Nucleus accumbens (tissue), 56 donors: ENCODE measurements around the gene RASSF4.
A peak's percentile ranks its signal among the peaks of the same experiment; 100 is the strongest.

ENCODE experiments used
- DNase-seq, 56 donors: peaks; one replicate each; lab custom pipeline; 2025; lab: John Stamatoyannopoulos, UW

RASSF4 gene

DNA sequence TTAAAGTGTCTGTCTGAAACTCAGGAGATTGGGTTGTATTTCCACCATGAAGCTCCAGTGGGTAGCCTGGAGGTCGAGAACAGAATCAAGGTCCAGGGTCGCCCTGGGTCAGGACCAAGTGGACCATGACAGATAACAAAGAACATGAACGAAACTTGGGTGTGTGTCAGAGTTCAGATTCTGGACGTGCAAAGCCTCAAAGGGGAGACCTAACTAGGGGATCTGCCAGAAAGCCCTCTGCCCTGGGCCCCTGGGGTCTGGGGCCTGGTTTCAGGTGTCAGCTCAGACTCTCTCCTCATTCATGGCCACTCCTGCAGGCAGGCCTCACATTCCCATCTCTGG lies 1.6 kb downstream of the RASSF4 start:
- no peak for DNase-seq

DNA sequence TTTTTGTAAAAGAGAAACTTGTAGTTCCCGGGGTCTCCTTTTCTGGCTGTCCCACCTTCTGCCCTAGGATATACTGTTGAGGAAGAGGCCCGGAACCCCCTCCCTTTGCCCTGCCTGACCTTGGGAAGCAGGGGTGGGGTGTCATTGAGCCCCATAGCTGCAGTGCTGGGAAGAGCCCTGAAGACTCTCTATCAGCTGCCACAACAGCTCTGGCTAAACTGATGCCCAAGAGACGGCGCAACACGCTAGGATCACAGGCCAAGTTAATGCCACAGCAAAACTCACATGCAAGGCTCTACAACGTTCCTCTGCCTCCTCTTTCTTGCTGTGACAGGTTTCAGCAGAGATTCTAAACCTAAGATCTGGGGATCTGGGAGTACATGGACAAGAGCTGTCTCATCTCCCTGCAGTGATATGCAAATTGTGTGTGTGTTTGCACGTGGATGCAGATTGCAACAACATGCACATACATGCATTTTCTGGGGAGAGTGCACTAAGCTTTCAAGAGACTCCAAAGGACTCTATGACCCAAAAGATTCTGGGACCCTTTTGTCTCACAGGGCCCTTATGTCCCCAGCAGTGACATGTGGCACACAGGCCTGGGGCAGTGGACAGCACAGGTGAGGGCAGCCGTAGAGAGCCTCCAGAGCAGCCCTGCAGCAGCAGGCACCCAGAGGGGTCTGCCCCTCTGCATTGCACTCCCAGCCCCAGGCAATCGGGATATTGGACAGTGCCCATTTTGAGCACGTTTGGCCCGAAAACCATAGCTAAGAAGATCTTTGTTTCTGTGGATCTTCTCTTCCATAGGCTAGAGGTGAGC lies 2.5 kb downstream of the RASSF4 start:
- DNase-seq = no peak

DNA sequence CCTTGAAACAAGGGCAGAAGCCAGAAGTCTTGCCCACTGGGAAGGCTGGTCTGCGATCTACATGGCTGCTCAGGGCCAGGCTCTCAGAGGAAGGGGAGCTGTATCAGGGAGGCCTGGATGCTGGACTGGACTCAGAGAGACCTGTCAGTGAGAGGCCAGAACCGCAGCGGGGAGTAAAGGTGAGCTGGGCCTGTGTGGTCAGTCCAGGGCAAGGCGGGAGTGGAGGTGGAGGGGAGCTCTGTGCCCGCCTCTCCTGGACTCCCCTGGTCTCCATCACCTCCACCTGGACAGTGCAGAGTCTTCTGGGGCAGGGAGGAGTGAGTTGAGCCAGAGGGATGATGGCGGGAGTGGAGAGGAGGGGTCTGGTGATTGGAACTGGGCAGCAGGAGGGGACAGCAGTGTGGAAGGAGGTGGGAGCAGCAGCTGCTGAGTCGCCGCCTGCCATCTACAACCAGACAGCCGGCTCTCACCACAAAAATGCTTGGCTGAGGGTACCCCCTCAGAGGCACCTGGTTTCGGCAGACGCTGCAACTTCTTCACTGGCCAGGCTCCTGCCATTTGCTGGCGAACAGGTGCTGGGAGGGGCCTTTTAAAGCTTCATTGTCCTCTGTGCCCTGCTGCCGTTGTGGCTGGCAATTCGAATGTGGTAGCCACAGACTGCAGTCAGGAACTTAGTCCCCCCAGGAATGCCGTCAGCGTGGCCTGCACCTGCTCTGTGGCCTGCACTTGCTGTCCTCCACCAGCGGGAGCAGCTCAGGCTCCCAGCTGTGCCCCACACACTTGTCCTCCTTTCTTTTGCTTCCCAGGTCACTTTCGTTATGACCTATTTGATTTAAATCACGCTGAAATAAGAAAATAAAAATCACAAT lies 3.5 kb downstream of the RASSF4 start:
- DNase-seq = peak in 10 of 56 donors; percentile 30 to 59 (median 44)

DNA sequence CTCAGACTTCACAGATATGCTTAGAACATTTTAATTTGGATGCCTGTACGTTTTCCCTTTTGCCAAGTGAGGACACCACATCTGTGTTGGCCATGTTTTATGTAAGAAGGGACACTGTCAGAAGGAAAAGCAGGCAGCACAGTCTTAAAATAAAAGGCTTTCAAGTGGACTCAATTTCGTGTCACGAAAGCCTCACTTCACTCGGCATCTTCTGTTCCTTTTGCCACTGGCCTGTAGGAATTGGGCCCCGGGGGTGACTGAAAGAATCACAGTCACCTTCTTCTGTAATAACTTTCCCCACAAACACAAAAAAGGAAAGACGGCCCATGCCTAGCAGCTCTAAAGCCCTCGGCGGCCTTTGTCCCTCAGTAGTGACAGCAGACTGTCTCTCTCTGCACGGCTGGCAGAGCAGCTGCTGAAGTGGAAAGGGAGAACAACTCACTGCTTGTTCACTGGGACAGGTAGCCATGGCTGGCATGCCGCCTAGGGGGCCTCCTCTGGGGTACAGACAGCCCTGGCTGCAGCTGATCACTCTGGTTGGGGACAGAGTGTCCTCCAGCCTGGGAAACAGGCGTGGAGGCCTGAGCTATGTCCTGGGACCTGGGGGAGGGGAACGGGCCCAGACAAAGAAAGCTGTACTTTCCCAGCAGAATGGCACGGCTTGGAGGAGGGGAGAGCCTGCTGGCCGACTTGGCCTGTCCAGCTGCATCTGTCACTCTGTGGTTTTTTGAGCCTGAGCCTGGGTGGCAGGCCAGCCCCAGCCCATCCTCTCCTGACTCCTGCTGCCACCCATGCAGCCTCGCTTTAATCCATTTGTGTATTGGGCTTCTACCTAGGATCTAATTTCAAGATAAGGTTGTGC lies 4.4 kb downstream of the RASSF4 start:
- peak; percentile 60 to 98 (median 93) for DNase-seq

- DNase-seq = no peak
These were observed 5.5 kb downstream of the RASSF4 start for GRCh38 chr10:44965104-44965503.

DNA sequence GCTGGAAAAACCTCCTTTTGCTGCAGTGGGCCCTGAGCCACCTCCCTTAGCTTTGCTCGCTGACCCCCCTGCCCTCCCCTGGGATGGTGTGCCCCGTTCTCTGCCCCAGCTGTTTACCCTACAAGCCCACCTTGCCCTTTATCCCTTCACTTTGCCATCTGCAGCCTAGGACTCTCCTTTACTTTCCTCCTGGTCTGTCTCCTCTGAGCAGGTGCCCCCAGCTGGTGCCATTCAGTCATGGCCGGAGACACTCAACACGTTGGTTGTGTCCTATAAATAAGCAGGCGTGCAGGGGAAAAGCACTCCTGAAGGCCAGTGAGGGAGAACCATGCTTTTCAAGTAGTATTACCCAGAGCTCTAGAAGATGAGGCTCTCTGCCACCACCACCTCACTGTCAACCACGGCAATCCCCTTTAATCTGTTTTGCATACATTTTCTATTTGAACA lies 6.1 kb downstream of the RASSF4 start:
- peak in 1 of 56 donors; percentile 34 for DNase-seq

GRCh38 chr10:44966129-44966815 lies 6.7 kb downstream of the RASSF4 start:
- DNase-seq = no peak

- no peak for DNase-seq
These were observed 7.4 kb downstream of the RASSF4 start for GRCh38 chr10:44966816-44967509.

GRCh38 chr10:44967616-44968015 lies 8.0 kb downstream of the RASSF4 start:
- DNase-seq = peak in 1 of 56 donors; percentile 18

DNA sequence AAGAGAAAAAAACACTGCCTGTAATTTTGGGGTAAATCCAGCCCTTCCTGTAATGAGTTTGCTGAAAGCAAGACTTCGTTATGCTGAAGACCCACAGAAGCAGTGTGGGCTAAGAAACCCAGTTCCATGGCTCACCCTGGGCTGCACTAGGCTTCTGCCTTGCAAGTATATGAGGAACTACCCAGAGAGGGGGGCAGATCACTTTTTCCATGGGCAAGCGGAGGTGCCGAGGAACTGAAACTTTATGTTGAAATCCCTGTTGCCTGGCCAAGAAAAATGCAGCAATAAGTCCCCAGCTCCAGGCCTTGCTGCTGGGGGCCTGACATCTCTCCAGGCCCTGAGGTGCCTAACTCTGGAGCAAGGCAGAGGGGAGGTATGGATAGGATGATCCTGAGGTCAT lies 8.5 kb downstream of the RASSF4 start:
- DNase-seq = peak in 7 of 56 donors; percentile 29 to 49 (median 34)

- DNase-seq = no peak
These were observed 9.1 kb downstream of the RASSF4 start for GRCh38 chr10:44968500-44969400.

DNA sequence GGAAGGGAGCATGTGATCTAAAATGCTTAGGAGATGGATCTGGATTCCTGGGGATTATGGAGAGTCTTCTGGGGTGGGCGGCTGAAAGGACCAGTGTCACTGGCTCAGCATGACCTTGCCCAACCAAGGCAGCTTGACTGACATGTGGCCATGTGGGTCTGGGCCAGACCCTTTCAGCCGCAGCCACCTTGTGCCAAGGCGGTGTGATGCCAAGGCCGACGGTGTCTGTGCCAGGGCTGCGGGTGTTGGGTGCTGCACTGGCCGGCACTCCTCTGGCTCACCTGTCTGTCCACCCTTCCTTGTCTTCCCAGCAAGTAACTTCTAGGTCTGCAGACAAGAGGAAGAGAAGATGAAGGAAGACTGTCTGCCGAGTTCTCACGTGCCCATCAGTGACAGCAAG lies 10.3 kb downstream of the RASSF4 start:
- DNase-seq = peak in 4 of 56 donors; percentile 19 to 43 (median 31)

- no peak for DNase-seq
These were observed 11.3 kb downstream of the RASSF4 start for GRCh38 chr10:44970812-44971395.

GRCh38 chr10:44971434-44971833 lies 11.8 kb downstream of the RASSF4 start:
- DNase-seq = no peak

DNA sequence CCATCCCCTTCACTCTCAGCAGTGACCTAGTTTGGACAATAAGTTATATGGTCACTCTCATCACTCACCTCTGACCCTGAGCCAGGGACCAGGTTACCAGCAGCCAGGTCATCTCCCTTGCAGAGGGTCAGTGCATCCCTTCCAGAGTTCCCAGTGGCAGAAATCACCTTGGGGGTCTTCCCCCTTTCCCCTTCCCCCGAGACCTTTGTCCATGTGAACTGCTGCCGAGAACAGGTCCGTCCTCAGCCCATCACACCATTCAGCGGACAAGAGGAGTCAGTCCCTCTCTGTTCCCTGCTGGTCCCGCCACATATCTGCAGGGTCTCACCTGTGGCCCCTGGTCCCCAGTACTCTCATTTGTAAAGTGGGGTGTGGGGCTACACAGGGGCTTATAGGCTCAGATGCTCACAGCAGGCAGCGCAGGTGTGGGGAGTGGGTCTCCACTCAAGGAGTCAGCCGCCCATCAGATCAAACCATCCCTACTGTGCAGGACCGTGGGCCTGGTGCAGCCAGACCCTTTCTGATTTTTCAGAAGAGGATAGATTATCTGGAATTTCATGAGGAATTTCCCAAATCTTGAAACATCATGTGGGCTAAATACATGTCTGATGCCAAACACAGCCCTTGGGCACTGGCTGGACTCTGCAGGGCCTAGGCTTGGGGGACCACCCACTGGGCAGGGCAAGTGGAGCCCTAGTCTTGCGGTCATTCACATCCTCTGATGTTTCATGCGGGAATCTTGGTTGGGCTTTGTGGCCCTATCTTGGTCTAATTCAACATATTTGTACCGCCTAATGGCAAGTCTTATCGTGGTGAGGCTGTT lies 12.5 kb downstream of the RASSF4 start:
- no peak for DNase-seq

DNA sequence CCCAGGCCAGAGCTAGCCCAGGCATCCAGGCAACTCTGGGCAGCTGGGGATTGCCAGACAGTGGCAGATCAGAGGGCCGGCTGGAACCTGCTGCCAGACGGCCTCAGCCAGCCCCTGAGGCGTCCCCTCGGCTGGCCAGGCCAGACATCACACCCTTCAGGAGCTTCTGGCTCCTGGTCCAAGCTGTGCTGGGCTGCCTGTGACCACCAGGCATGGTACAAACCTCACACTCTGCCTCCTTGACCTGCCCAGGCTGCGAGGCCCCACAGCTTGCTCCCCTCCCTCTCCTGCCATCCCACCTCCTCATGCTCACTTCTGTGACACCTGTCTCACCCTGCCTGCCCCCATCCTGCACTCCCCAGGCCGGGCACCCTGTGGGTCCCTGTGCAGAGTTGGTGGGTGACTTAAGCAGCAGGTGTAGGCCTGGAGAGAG lies 13.3 kb downstream of the RASSF4 start:
- no peak for DNase-seq
